Testis (tissue), 2 donors: ENCODE data around the gene SLC41A1.

ENCODE experiments used
- CTCF ChIP-seq, 3 experiments: fragments of 450-650 bp in 2 of 3; fragments of 200-600 bp in 1 of 3; sonication (generic) in 1 of 3; IDR thresholded peaks; one replicate each; pipeline ENCODE4 v1.5.1; 2016 to 2019; ENCODE audit warnings: antibody characterized with exemption in 3 of 3, mild to moderate bottlenecking in 2 of 3, moderate library complexity in 1 of 3
- POLR2A ChIP-seq: fragments of 450-650 bp; IDR thresholded peaks from one replicate; pipeline ENCODE4 v1.6.1; 2017; ENCODE audit warnings: antibody characterized with exemption, mild to moderate bottlenecking, moderate library complexity

GRCh38 chr1:205813755-205814058, 709 bp upstream of the SLC41A1 start:
- TF ChIP-seq CTCF (IDR thresholded peaks at IDR 0.05) = no peak
- TF ChIP-seq POLR2A = no peak
